Neuronal stem cell (in vitro differentiated cells): ENCODE measurements around the gene NRIP1. TPM values are rescaled to one million over a fixed set of nuclear protein-coding genes. Genes with fewer than 3 reads are reported as not detected.
A peak's percentile ranks its signal among the peaks of the same experiment; 100 is the strongest.

ENCODE experiments used
- DNase-seq: peaks from one replicate; pipeline ENCODE4 v3.0.0-alpha.2; 2013; ENCODE audit warnings: low spot score
- H2AFZ ChIP-seq: one replicate; pipeline ENCODE4 v1.6.1; 2013; ENCODE audit warnings: mild to moderate bottlenecking, low read length, inconsistent platforms
- H2AK5ac ChIP-seq: 2 replicates; pipeline ENCODE4 v1.6.1; 2013; ENCODE audit warnings: low read depth, mild to moderate bottlenecking, inconsistent platforms, low read length, moderate library complexity, mixed read lengths
- H2BK120ac ChIP-seq: 2 replicates; pipeline ENCODE4 v1.6.1; 2013; ENCODE audit warnings: low read depth, mild to moderate bottlenecking, inconsistent platforms, low read length, moderate library complexity, mixed read lengths
- H2BK12ac ChIP-seq: one replicate; pipeline ENCODE4 v1.6.1; 2013; ENCODE audit warnings: low read length, inconsistent platforms
- H2BK15ac ChIP-seq: 2 replicates; pipeline ENCODE4 v1.6.1; 2013; ENCODE audit warnings: mild to moderate bottlenecking, low read length, inconsistent platforms, mixed read lengths
- H2BK5ac ChIP-seq: one replicate; pipeline ENCODE4 v1.6.1; 2013; ENCODE audit warnings: inconsistent platforms, mild to moderate bottlenecking, low read length, moderate library complexity
- H3K14ac ChIP-seq: one replicate; pipeline ENCODE4 v1.6.1; 2013; ENCODE audit warnings: low read length, inconsistent platforms
- H3K18ac ChIP-seq: 2 replicates; pipeline ENCODE4 v1.6.1; 2013; ENCODE audit warnings: low read length, inconsistent platforms
- H3K23ac ChIP-seq: 2 replicates; pipeline ENCODE4 v1.6.1; 2013; ENCODE audit warnings: low read depth, mild to moderate bottlenecking, mixed read lengths, low read length, inconsistent platforms; ENCODE audit not compliant: poor library complexity
- H3K27ac ChIP-seq: replicated peaks from 3 replicates; pipeline ENCODE4 v1.5.1; 2013; ENCODE audit warnings: low read length, inconsistent platforms
- H3K27me3 ChIP-seq, 3 experiments: 2 replicates each; pipeline ENCODE4 v1.6.1; 2013; ENCODE audit warnings: low read length in 3 of 3, mild to moderate bottlenecking in 2 of 3, inconsistent platforms in 1 of 3, low read depth in 1 of 3, mixed read lengths in 1 of 3, moderate library complexity in 1 of 3; ENCODE audit not compliant: control insufficient read depth in 3 of 3, insufficient read depth in 3 of 3
- H3K36me3 ChIP-seq, 2 donors: replicated peaks in 1 of 2; 2 replicates each; pipeline ENCODE4 v1.6.1; 2013; ENCODE audit warnings: low read length in 2 of 2; ENCODE audit not compliant: control insufficient read depth in 2 of 2, insufficient read depth in 2 of 2
- H3K4ac ChIP-seq: 2 replicates; pipeline ENCODE4 v1.6.1; 2013; ENCODE audit warnings: inconsistent platforms, mild to moderate bottlenecking, low read length, moderate library complexity
- H3K4me1 ChIP-seq, 2 donors: 1 replicate in 1 of 2; 2 replicates in 1 of 2; pipeline ENCODE4 v1.6.1; 2013; ENCODE audit warnings: low read length in 2 of 2, low read depth in 1 of 2; ENCODE audit not compliant: control insufficient read depth in 2 of 2, insufficient read depth in 1 of 2
- H3K4me2 ChIP-seq: one replicate; pipeline ENCODE4 v1.6.1; 2013; ENCODE audit warnings: mild to moderate bottlenecking, low read length, inconsistent platforms; ENCODE audit not compliant: insufficient read depth, poor library complexity, severe bottlenecking
- H3K4me3 ChIP-seq, 2 donors: 2 replicates each; pipeline ENCODE4 v1.5.1; 2013; ENCODE audit warnings: low read length in 2 of 2, mild to moderate bottlenecking in 2 of 2, inconsistent platforms in 1 of 2, moderate library complexity in 1 of 2
- H3K79me1 ChIP-seq: one replicate; pipeline ENCODE4 v1.6.1; 2013; ENCODE audit warnings: low read depth, mild to moderate bottlenecking, inconsistent platforms, low read length, moderate library complexity
- H3K9ac ChIP-seq: one replicate; pipeline ENCODE4 v1.6.1; 2013; ENCODE audit warnings: mild to moderate bottlenecking, low read depth, low read length, inconsistent platforms; ENCODE audit not compliant: poor library complexity
- H3K9me3 ChIP-seq, 2 donors: replicated peaks in 1 of 2; 2 replicates each; pipeline versions ENCODE3 to v1.6.1; 2013; ENCODE audit warnings: low read length in 2 of 2, mild to moderate bottlenecking in 2 of 2, inconsistent platforms in 1 of 2, low read depth in 1 of 2, mixed read lengths in 1 of 2, moderate library complexity in 1 of 2; ENCODE audit not compliant: control insufficient read depth in 2 of 2, insufficient read depth in 1 of 2
- H4K8ac ChIP-seq: one replicate; pipeline ENCODE4 v1.6.1; 2013; ENCODE audit warnings: low read depth, mild to moderate bottlenecking, inconsistent platforms, low read length, moderate library complexity
- H4K91ac ChIP-seq: one replicate; pipeline ENCODE4 v1.6.1; 2013; ENCODE audit warnings: low read length, low read depth, mild to moderate bottlenecking, inconsistent platforms; ENCODE audit not compliant: poor library complexity
- WGBS, 2 donors: extraction: QIAGEN DNeasy Blood & Tissue Kit; methylation state at CpG; one replicate each; pipeline ENCODE4 v1.1.7; 2013; ENCODE audit warnings: missing lambda C conversion rate in 2 of 2, mixed read lengths in 1 of 2; ENCODE audit not compliant: insufficient read length in 2 of 2, insufficient replicate concordance in 1 of 2; ENCODE audit errors: extremely low coverage in 2 of 2; 5-methylcytosine and 5-hydroxymethylcytosine counted together
- polyA plus RNA-seq, 2 experiments: library from polyadenylated mRNA; stranded (reverse); fragments of 200-250 nt; gene quantifications; one replicate each; pipeline ENCODE4 v1.2.3, GENCODE V29; 2013

Gene NRIP1, protein sequence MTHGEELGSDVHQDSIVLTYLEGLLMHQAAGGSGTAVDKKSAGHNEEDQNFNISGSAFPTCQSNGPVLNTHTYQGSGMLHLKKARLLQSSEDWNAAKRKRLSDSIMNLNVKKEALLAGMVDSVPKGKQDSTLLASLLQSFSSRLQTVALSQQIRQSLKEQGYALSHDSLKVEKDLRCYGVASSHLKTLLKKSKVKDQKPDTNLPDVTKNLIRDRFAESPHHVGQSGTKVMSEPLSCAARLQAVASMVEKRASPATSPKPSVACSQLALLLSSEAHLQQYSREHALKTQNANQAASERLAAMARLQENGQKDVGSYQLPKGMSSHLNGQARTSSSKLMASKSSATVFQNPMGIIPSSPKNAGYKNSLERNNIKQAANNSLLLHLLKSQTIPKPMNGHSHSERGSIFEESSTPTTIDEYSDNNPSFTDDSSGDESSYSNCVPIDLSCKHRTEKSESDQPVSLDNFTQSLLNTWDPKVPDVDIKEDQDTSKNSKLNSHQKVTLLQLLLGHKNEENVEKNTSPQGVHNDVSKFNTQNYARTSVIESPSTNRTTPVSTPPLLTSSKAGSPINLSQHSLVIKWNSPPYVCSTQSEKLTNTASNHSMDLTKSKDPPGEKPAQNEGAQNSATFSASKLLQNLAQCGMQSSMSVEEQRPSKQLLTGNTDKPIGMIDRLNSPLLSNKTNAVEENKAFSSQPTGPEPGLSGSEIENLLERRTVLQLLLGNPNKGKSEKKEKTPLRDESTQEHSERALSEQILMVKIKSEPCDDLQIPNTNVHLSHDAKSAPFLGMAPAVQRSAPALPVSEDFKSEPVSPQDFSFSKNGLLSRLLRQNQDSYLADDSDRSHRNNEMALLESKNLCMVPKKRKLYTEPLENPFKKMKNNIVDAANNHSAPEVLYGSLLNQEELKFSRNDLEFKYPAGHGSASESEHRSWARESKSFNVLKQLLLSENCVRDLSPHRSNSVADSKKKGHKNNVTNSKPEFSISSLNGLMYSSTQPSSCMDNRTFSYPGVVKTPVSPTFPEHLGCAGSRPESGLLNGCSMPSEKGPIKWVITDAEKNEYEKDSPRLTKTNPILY (N-terminal part only)
- 37.9 TPM for polyA plus RNA-seq (2013, experiment 1 of 2)
- 39.2 TPM for polyA plus RNA-seq (2013, experiment 2 of 2)

GRCh38 chr21:15064576-15065391 lies at the start of gene NRIP1:
TSS of gene NRIP1 (minus strand) at chr21:15065000. CDS start at chr21:14968192, 96,808 bp downstream.
- Histone ChIP-seq H3K9me3 (no peaks in the 10 kb centered on the region), H2BK120ac (peak within 1 kb of the TSS; percentile 43), H3K36me3 (no peaks in the 10 kb centered on the region), H3K9ac (peak within 1 kb of the TSS; percentile 97), H3K4me3 (peak within 1 kb of the TSS; percentile 92 to 99), H3K79me1 (peaks cover 1% of the 10 kb centered on the region), H3K27ac (peak within 1 kb of the TSS; percentile 90), H4K91ac (peak within 1 kb of the TSS; percentile 60), H2BK12ac (no peak within 1 kb of the TSS), H2BK15ac (peak within 1 kb of the TSS; percentile 86), H3K4me2 (peak within 1 kb of the TSS; percentile 77), H3K18ac (peak within 1 kb of the TSS; percentile 99), H3K14ac (peak within 1 kb of the TSS; percentile 90), H3K4me1 (peaks cover 8 to 12% of the 10 kb centered on the region in 2 donors), H3K4ac (peak within 1 kb of the TSS; percentile 68), H2AK5ac (peak within 1 kb of the TSS; percentile 98), H2AFZ (peak within 1 kb of the TSS; percentile 95), H3K27me3 (no peaks in the 10 kb centered on the region), H3K23ac (peak within 1 kb of the TSS; percentile 82), H4K8ac (no peak within 1 kb of the TSS), H2BK5ac (peak within 1 kb of the TSS; percentile 91)
- WGBS, 2 donors, result no CpG with 5 or more reads among the region's 116 CpGs
- peak; percentile 86 for DNase-seq

- H2BK5ac ChIP-seq, result no peak overlapping the region
- H3K79me1 ChIP-seq, result no peaks in the 10 kb centered on the region
- H3K36me3 ChIP-seq, result no peaks in the 10 kb centered on the region
- H3K18ac ChIP-seq, result no peak overlapping the region
- H3K4me1 ChIP-seq, result no peaks in the 10 kb centered on the region
- H3K4me3 ChIP-seq, result no peak overlapping the region
- no peaks in the 10 kb centered on the region for H3K27me3 ChIP-seq
- DNase-seq, result no peak
- H4K8ac ChIP-seq, result no peak overlapping the region
- H2AK5ac ChIP-seq, result no peak overlapping the region
- no peak overlapping the region for H2BK12ac ChIP-seq
- no peak overlapping the region for H2BK15ac ChIP-seq
- no peak overlapping the region for H3K4me2 ChIP-seq
- H3K14ac ChIP-seq, result no peak overlapping the region
- H4K91ac ChIP-seq, result no peak overlapping the region
- no peak overlapping the region for H2AFZ ChIP-seq
- no peak overlapping the region for H2BK120ac ChIP-seq
- no peak overlapping the region for H3K27ac ChIP-seq
- no CpG with 5 or more reads among the region's 4 CpGs for WGBS, 2 donors
- H3K9ac ChIP-seq, result no peak overlapping the region
- no peaks in the 10 kb centered on the region for H3K9me3 ChIP-seq
- H3K23ac ChIP-seq, result no peak overlapping the region
- no peak overlapping the region for H3K4ac ChIP-seq
Measured at GRCh38 chr21:15112858-15113257, 48.1 kb upstream of the NRIP1 start.

DNA sequence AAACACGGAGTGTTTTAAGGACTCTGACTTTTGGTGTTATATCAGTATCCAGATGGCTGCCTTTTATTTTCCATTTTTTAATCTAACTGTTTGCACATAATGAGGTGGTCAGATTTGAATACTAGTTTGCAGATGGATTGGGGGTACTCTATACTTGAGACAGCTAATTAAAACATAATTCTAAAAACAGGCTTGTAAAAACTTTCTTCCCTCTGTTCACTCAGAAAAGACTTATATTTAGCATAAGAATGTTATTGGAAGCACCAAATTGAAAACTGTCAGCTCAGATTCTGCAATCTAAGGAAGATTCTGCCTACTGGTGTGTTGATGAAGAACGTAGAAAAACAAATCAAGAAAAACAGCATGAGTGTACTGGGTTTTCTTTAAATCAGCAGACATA lies 44.0 kb upstream of the NRIP1 start:
- no peak overlapping the region for H3K4me2 ChIP-seq
- H3K27ac ChIP-seq, result no peak overlapping the region
- H3K14ac ChIP-seq, result no peak overlapping the region
- no peak overlapping the region for H3K23ac ChIP-seq
- H3K79me1 ChIP-seq, result no peaks in the 10 kb centered on the region
- no peak overlapping the region for H3K18ac ChIP-seq
- no peak overlapping the region for H4K8ac ChIP-seq
- H3K4me1 ChIP-seq, result peaks cover 0 to 9% of the 10 kb centered on the region in 2 donors
- H3K27me3 ChIP-seq, result no peaks in the 10 kb centered on the region
- H2AFZ ChIP-seq, result no peak overlapping the region
- no peak overlapping the region for H2BK120ac ChIP-seq
- no peaks in the 10 kb centered on the region for H3K9me3 ChIP-seq
- no peak overlapping the region for H2AK5ac ChIP-seq
- H2BK5ac ChIP-seq, result no peak overlapping the region
- H3K36me3 ChIP-seq, result no peaks in the 10 kb centered on the region
- H2BK15ac ChIP-seq, result no peak overlapping the region
- H3K4me3 ChIP-seq, result no peak overlapping the region
- no CpG with 5 or more reads among the region's 2 CpGs for WGBS, 2 donors
- no peak overlapping the region for H4K91ac ChIP-seq
- no peak for DNase-seq
- no peak overlapping the region for H2BK12ac ChIP-seq
- no peak overlapping the region for H3K9ac ChIP-seq
- no peak overlapping the region for H3K4ac ChIP-seq
